Mesothelial cell of epicardium (in vitro differentiated cells): ENCODE results near the gene OAS3. TPM values are rescaled to one million over a fixed set of nuclear protein-coding genes. Genes with fewer than 3 reads are reported as not detected.

Experiments
- DNase-seq, 2 experiments: peaks; one replicate each; pipeline ENCODE4 v3.0.0; 2021; ENCODE audit warnings: low spot score in 2 of 2; ENCODE audit not compliant: unreplicated experiment in 2 of 2
- H3K27ac Mint-ChIP-seq: 2 replicates; pipeline ENCODE4 v1.8.0; 2021; ENCODE audit warnings: mixed read lengths
- H3K27me3 Mint-ChIP-seq: 2 replicates; pipeline ENCODE4 v1.8.0; 2021; ENCODE audit warnings: low read depth, mixed read lengths
- H3K36me3 Mint-ChIP-seq: 2 replicates; pipeline ENCODE4 v1.8.0; 2021; ENCODE audit warnings: mixed read lengths
- H3K4me1 Mint-ChIP-seq: 2 replicates; pipeline ENCODE4 v1.8.0; 2021; ENCODE audit warnings: mixed read lengths
- H3K4me3 Mint-ChIP-seq: 2 replicates; pipeline ENCODE4 v1.8.0; 2021; ENCODE audit warnings: mild to moderate bottlenecking, moderate library complexity, mixed read lengths
- H3K9me3 Mint-ChIP-seq: 2 replicates; pipeline ENCODE4 v1.8.0; 2021; ENCODE audit warnings: mixed read lengths
- CTCF ChIP-seq: fragments of 200-600 bp; sonication (generic); IDR thresholded peaks from one replicate; pipeline ENCODE4 v1.5.0; 2021; ENCODE audit warnings: antibody characterized with exemption; ENCODE audit not compliant: unreplicated experiment
- total RNA-seq: library from RNA; stranded (reverse); gene quantifications from 3 replicates; pipeline ENCODE4 v1.2.1, GENCODE V29; 2021

The OAS3 gene
- total RNA-seq, 1 donor from 2014 or later: 6.5 TPM

DNA sequence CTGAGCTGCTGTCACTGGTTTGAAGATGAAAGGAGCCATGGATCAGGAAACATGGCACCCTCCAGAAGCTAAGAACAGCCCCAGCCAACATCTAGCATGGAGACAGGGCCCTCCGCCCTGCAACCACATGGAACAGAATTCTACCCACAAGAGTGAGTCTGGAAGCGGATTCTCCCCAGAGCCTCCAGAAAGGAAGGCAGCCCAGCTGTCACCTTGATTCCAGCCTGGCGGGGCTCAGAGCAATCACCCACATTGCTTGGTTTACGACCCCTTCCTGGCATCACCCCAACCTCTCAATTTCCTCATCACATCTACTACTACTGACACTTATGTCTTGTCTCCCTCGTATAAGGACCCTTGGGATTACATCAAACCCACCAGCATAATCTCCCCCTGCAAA lies 78.5 kb downstream of the OAS3 start:
- Mint-ChIP-seq H3K27ac (no peak overlapping the region), H3K9me3 (peaks cover 1% of the 10 kb centered on the region), H3K36me3 (no peaks in the 10 kb centered on the region), H3K4me3 (no peak overlapping the region), H3K27me3 (peaks cover 47% of the 10 kb centered on the region), H3K4me1 (no peaks in the 10 kb centered on the region)
- TF ChIP-seq CTCF: no peak
- no peak for DNase-seq

GRCh38 chr12:113019025-113019424 lies 80.8 kb downstream of the OAS3 start:
- Mint-ChIP-seq H3K4me1 (no peaks in the 10 kb centered on the region), H3K9me3 (no peaks in the 10 kb centered on the region), H3K4me3 (no peak overlapping the region), H3K36me3 (no peaks in the 10 kb centered on the region), H3K27ac (no peak overlapping the region), H3K27me3 (peaks cover 62% of the 10 kb centered on the region)
- DNase-seq: no peak
- no peak for TF ChIP-seq CTCF

- Mint-ChIP-seq H3K27ac (no peak overlapping the region), H3K4me3 (no peak overlapping the region), H3K9me3 (peaks cover 5% of the 10 kb centered on the region), H3K4me1 (no peaks in the 10 kb centered on the region), H3K27me3 (peaks cover 57% of the 10 kb centered on the region), H3K36me3 (no peaks in the 10 kb centered on the region)
- no peak for DNase-seq
- no peak for TF ChIP-seq CTCF
Observed at GRCh38 chr12:113021500-113021899, 83.2 kb downstream of the OAS3 start.

Other genes starting within 250 kb of the OAS3 start
- gene RPH3A, start 146.7 kb upstream of the OAS3 start, total RNA-seq: not detected in 3 replicates
- gene OAS1, start 31.5 kb upstream of the OAS3 start, total RNA-seq: 5.4 to 8.9 TPM (median 6.2 TPM) in 3 replicates
- gene OAS2, start 40.0 kb downstream of the OAS3 start, total RNA-seq: 0.22 to 0.43 TPM (median 0.36 TPM) in 3 replicates
- 1.2 to 1.6 TPM (median 1.4 TPM) in 3 replicates for gene DTX1, start 118.3 kb downstream of the OAS3 start, total RNA-seq
- 0.61 to 1.2 TPM (median 0.65 TPM) in 3 replicates for gene RASAL1, start 197.3 kb downstream of the OAS3 start, total RNA-seq
- gene CFAP73, start 211.2 kb downstream of the OAS3 start, total RNA-seq: not detected in 3 replicates
- 66.7 to 74.5 TPM (median 69.0 TPM) in 3 replicates for gene DDX54, start 247.0 kb downstream of the OAS3 start, total RNA-seq
- 15.2 to 15.4 TPM (median 15.3 TPM) in 3 replicates for gene RITA1, start 247.2 kb downstream of the OAS3 start, total RNA-seq